OCI-LY1 (cell line): ENCODE results near the gene LCN2.

ENCODE experiments used
- EZH2 ChIP-seq: fragments of 200-600 bp; sonication (generic), shearing (Covaris generic); IDR thresholded peaks from 2 replicates; pipeline ENCODE4 v1.8.0; 2017; ENCODE audit warnings: borderline replicate concordance, mixed run types, mild to moderate bottlenecking, antibody characterized with exemption, low read length, moderate library complexity, mixed read lengths
- TF ChIP-seq, protein P1 (sequence below): fragments of 200-600 bp; sonication (generic), shearing (Covaris generic); IDR thresholded peaks from 2 replicates; pipeline ENCODE4 v1.5.1; 2017; ENCODE audit warnings: mild to moderate bottlenecking, antibody characterized with exemption, low read length, moderate library complexity, mixed read lengths

DNA sequence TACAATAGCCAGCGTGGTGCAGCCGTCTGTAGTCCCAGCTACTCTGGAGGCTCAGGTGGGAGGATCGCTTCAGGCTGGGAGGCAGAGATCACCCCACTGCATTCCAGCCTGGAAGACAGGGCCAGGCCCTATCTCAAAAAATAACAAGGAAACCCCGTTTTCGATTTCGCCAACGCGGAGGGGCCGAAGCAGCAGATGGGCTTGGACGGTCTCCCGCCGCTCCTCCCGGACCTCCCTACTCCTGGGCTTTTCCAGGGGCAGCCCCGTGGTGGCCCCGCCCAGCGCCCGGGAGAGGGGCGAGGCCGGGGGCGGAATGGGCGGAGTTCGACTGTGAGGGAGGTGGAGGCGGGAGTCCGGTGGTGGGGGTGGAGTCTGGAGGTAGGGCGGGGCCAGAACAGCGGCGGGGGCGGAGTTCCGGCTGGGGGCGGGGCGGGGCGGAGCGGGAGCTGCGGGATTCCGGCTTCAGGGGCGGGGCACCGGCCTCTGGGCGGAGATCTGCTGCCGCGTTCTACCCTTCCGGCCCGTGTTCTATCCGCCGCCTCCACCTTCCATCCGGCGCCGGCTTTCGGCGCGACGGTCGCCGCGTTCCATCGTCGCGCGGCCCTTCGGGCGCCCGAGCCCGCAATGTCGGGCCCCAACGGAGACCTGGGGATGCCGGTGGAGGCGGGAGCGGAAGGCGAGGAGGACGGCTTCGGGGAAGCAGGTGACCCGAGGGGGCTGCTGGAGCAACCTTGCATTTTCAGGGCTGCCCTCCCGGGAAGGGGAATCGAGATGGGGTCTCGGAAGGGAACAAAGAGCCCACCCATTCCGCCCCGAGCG, 10.7 kb downstream of the LCN2 start, which contains the start of gene BBLN:
- no peak for TF ChIP-seq EZH2
- TF ChIP-seq, protein P1, sequence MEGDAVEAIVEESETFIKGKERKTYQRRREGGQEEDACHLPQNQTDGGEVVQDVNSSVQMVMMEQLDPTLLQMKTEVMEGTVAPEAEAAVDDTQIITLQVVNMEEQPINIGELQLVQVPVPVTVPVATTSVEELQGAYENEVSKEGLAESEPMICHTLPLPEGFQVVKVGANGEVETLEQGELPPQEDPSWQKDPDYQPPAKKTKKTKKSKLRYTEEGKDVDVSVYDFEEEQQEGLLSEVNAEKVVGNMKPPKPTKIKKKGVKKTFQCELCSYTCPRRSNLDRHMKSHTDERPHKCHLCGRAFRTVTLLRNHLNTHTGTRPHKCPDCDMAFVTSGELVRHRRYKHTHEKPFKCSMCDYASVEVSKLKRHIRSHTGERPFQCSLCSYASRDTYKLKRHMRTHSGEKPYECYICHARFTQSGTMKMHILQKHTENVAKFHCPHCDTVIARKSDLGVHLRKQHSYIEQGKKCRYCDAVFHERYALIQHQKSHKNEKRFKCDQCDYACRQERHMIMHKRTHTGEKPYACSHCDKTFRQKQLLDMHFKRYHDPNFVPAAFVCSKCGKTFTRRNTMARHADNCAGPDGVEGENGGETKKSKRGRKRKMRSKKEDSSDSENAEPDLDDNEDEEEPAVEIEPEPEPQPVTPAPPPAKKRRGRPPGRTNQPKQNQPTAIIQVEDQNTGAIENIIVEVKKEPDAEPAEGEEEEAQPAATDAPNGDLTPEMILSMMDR: no peak
